NCI-H526 (cell line): ENCODE results near the gene OOSP4B.
"Not testable (repeated sequence)": the region's sequence is repeated elsewhere in the genome, so short reads cannot be mapped to it uniquely, and the experiment has no call there.

Source experiments
- DNase-seq, 2 experiments: peaks; one replicate each; lab custom pipeline; 2025; lab: John Stamatoyannopoulos, UW

The OOSP4B gene

GRCh38 chr11:60016881-60017280 lies at the start of gene OOSP4B:
TSS of gene OOSP4B (plus strand) at chr11:60017181.
- DNase-seq, result no peak

DNA sequence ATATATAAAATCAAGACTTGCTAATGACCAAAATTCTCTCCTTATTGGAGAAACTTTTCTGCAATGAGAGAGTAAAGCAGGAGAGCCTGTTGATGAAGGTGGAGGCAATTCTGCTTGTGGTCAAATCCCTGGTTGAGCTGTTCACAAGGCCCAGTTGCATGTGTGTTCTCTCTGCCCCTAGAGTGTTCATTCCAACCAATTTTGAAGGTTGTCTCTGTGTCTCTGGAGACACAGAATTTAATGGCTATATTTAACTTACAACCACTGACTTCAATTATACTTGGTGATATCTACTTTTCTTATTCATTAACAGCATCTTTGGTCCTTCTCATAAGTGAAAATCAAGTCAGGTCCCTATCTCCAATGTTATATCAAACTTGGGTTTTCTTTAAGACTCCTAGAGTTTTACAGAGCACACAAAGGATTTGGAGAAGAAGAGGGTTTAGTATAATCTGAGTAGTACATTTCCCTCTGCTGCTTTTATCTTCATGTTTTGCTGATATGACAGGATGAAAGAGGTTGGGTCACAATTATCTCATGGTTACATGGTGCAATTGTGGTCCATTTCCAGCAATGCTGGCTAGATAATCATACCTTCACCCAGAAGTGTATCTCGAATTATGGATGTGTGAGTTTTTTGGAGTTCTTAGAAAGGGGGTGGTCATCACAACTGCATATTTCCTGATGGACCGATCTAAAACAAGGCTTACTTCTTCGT lies 49.1 kb upstream of the OOSP4B start:
- DNase-seq, result no peak

DNA sequence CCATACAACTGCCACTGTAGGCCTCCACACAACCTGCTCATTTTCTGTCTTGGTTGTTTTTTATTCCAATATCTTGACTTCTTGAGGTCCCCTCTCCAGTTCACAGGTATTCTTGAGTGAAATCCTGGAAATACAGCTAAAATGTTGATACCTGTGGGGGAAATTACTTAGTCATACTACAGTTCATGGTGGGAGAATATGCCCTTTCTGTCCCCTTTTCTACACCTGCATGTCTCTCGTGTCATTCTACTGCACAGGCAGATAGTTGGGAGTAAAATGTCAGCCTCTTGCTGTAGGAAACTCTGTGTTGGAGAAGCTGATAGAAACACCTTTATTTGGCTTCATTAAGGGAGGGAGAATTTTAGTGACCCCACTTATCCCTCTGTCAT lies 48.6 kb upstream of the OOSP4B start:
- DNase-seq, result no peak

- no peak for DNase-seq
Measured at GRCh38 chr11:59973097-59973496, 43.9 kb upstream of the OOSP4B start.

DNA sequence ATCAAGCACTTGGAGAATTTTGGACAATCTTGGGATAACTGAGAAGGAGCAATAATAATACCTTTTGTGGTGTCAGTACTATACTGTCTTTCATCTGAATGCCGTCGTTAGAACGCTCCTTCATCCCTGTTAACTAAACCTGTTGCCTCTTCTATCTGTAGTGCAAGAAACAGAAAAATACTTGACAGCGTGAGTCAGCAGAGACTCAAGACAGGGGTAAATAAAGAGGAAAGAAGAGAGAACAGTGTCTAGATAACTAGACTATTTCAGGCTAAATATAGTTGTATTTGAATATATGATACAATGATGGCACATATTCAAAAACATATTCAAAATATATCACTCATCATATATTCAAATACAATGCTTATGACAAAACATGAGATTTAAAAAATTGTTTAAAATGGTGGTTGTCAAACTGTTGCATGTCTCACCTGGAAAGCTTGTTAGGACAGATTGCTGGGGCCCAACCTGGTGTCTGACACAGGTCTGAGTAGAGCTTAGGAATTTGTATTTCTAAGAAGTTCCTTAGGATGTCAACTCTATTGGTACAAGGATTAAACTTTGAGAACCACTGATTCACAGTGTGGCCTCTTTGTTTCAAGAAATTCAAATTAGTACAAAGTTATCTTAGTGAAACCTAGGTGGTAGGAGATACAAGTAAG lies 35.7 kb upstream of the OOSP4B start:
- peak in 1 of 2 experiments; percentile 22 for DNase-seq

- DNase-seq, result not testable (repeated sequence)
Measured at GRCh38 chr11:59982037-59982436, 34.9 kb upstream of the OOSP4B start.

DNA sequence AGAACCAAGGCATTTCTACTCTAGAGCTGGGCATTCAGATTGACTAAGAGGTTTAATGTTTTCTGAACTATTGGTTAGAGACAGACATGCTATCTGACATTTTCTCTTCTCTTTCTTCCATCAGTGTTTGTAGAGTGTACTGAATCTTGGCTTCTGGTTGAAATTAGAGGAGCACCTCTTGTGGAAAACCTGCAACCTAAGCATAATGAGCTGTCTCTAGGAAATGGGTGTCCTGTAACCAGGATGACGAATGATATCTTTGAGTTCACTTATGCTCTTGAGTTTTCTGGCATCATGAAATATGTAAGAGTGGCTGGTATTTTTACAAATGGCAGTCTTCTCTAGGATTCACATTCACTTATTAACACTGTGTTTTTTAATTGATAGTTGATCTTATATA lies 33.8 kb upstream of the OOSP4B start:
- no peak for DNase-seq

GRCh38 chr11:59984368-59984767 lies 32.6 kb upstream of the OOSP4B start:
- no peak for DNase-seq

- DNase-seq, result no peak
Measured at GRCh38 chr11:59990421-59990820, 26.6 kb upstream of the OOSP4B start.

DNA sequence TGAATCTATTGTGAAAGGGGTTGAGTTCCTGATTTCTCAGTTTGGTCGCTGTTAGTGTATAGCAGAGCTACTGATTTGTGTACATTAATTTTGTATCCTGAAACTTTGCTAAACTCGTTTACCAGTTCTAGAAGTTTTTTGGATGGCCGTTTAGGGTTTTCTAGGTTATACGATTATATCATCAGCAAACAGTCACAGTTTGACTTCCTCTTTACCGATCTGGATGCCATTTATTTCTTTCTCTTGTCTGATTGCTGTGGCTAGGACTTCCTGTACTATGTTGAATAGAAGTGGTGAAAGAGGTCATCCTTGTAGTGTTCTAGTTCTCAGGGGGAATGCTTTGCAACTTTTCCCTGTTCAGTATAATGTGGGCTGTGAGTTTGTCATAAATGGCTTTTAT lies 24.6 kb upstream of the OOSP4B start:
- DNase-seq, result no peak

DNA sequence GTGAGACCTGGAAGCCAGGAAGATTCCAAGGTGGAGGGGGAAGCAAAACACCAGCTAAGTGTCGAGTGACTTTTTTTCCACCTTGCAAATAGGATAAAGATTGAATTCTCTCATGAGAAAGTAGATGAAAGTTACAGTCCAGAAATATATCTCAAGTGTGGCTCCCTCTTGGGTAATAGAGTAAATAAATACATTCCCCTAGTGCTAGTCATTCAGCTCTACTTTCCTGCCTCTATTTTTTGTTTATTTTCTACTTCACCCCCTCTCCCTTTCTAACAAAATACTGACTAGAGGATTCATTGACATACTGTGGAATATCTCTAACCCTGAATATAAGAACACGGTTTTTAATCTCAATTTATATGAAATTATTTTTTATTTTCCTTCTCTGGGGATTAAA lies 19.2 kb upstream of the OOSP4B start:
- no peak for DNase-seq

DNA sequence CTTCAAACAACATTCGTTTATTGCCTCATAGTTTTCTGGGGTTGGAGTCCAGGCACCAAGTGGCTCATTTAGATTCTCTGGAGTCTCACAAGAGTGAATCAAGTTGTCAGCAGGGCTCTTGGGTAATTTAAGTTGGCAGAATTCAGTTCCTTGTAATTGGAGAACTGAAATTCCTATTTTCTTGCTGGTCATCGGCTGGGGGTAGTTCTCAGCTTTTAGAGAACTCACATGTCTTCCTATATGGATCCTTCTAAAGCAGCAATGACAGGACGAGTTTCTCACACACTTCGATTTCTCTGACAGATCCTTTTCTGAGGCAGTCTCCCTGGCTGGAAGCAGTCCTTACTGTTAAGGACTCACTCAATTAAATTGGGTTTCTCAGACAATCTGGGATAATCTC lies 17.3 kb upstream of the OOSP4B start:
- DNase-seq, result no peak

- DNase-seq, result no peak
Measured at GRCh38 chr11:60003729-60004128, 13.3 kb upstream of the OOSP4B start.

DNA sequence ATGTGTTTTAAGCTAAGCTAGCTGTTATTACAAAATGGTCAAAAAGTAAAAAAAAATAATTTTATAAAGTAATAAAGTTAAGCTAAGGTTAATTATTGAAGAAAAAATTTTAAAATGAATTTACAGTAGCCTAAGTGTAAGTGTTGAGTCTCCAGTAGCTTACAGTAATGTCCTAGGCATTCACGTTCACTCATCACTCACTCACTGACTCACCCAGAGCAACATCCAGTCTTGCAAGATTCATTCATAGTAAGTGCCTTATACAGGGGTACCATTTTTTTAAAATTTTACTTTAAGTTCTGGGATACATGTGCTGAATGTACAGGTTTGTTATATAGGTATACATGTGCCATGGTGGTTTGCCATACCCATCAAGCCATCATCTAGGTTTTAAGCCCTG lies 11.6 kb upstream of the OOSP4B start:
- DNase-seq, result no peak

- no peak for DNase-seq
Measured at GRCh38 chr11:60018058-60018457, 1.1 kb downstream of the OOSP4B start.

- not testable (repeated sequence) for DNase-seq
Measured at GRCh38 chr11:60020376-60020775, 3.4 kb downstream of the OOSP4B start.

- DNase-seq, result no peak
Measured at GRCh38 chr11:60029015-60029632, 12.1 kb downstream of the OOSP4B start.

DNA sequence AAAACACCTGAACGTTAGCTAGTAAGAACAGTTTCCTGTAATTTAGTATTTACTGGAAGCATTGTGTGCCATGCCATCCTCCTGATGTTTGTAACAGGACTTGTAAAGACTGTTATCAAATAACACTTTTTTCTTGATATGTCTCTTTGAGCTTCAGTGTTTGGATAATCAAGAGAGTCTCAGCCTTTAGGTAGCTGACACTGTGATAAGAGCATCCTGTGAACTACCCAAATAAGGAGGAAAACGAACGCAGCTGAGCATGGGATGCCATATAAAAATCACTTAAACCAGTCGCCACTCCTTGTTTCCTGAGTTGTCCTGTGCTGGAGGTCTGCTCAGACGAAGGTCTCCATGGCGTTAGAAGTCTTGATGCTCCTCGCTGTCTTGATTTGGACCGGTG lies 23.1 kb downstream of the OOSP4B start, which contains the start of gene OOSP2:
Gene OOSP2 (plus strand): TSS at position 301 of the 400 bp plus-strand sequence. CDS start 51 bp downstream, at position 352.
- no peak for DNase-seq

- DNase-seq, result not testable (repeated sequence)
Measured at GRCh38 chr11:60050422-60050821, 33.4 kb downstream of the OOSP4B start.

DNA sequence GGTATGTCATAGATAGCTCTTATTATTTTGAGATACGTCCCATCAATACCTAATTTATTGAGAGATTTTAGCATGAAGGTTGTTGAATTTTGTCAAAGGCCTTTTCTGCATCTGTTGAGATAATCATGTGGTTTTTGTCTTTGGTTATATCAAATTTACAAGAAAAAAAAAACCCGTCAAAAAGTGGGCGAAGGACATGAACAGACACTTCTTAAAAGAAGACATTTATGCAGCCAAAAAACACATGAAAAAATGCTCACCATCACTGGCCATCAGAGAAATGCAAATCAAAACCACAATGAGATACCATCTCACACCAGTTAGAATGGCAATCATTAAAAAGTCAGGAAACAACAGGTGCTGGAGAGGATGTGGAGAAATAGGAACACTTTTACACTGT lies 33.9 kb downstream of the OOSP4B start:
- DNase-seq, result not testable (repeated sequence)

DNA sequence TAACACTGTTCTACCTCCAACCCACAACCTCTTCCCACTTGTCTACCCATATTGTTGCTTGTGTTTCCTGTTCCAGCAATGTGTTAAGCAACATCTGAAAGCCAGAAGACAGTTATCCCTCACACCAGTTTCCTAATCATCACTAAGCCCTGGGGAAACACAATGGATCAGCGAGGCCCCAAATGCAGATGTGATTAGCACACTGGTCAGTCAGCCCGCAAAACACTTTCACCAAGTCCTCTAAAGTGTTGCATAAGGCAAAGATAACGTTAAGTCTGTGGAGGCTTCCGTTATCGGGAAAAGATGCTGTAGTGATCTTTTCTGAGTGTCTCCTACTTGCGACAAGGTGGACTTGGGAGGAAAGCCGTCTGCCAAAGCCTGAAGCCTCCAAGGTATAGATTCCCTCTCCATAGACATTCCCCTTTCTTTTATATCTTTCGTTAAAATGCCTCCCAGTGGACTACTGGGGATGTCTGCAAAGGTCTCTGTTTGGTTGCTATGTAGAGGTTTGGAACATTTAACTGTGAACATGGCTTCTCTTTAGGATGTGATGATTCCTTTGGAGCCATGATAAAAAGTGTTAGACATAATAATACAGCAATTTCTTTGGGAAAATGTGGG lies 39.5 kb downstream of the OOSP4B start, which contains the start of gene MS4A3:
Gene MS4A3 (plus strand): TSS at position 317 of the 621 bp plus-strand sequence. CDS start 4,496 bp downstream, outside the sequence.
- no peak for DNase-seq

DNA sequence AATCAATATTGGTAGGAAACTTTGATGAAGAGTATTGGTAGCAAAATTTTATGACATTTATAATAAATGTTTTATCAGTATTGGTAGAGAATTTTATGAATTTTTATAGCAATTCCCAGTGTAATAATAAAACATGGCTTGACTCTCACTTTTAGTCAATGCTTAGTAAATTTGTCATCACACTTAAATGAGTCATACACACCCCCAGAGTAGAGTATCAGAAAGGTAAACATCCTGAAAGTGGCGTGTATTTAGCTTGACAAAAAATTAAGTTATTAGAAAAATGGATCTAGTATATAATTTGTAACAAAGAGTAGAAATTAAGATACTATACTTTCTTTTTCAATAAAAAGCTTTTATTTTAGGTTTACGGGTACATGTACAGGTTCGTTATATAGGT lies 42.1 kb downstream of the OOSP4B start:
- no peak for DNase-seq
